ENCODE measurements around the gene TUBGCP3. TPM values are rescaled to one million over a fixed set of nuclear protein-coding genes. Genes with fewer than 3 reads are reported as not detected.

TUBGCP3 gene
- total RNA-seq, 1 donor from 2014 or later = 16.3 TPM

GRCh38 chr13:112450904-112451240 is 137.1 kb downstream of the TUBGCP3 start:
- TF ChIP-seq CTCF (IDR thresholded peaks at IDR 0.05) = no peak
- Mint-ChIP-seq H3K27me3 (ENCODE audit: low read depth) (peaks cover 9% of the 10 kb centered on the region), H3K27ac (ENCODE audit: unreplicated experiment) (no peak overlapping the region), H3K4me1 (ENCODE audit: low read depth) (no peaks in the 10 kb centered on the region), H3K4me3 (ENCODE audit: unreplicated experiment) (no peak overlapping the region), H3K36me3 (ENCODE audit: low read depth) (peaks cover 2% of the 10 kb centered on the region), H3K9me3 (ENCODE audit: low read depth) (no peaks in the 10 kb centered on the region)
- DNase-seq (ENCODE audit: low spot score) = no peak

GRCh38 chr13:112450118-112450903 is 137.6 kb downstream of the TUBGCP3 start:
- Mint-ChIP-seq H3K36me3 (ENCODE audit: low read depth) (peaks cover 2% of the 10 kb centered on the region), H3K9me3 (ENCODE audit: low read depth) (no peaks in the 10 kb centered on the region), H3K4me3 (ENCODE audit: unreplicated experiment) (no peak overlapping the region), H3K27me3 (ENCODE audit: low read depth) (peaks cover 9% of the 10 kb centered on the region), H3K4me1 (ENCODE audit: low read depth) (no peaks in the 10 kb centered on the region), H3K27ac (ENCODE audit: unreplicated experiment) (no peak overlapping the region)
- TF ChIP-seq CTCF (IDR thresholded peaks at IDR 0.05) = no peak
- no peak for DNase-seq (ENCODE audit: low spot score)

- Mint-ChIP-seq H3K4me1 (ENCODE audit: low read depth) (no peaks in the 10 kb centered on the region), H3K27ac (ENCODE audit: unreplicated experiment) (no peak overlapping the region), H3K27me3 (ENCODE audit: low read depth) (peaks cover 13% of the 10 kb centered on the region), H3K4me3 (ENCODE audit: unreplicated experiment) (no peak overlapping the region), H3K36me3 (ENCODE audit: low read depth) (peaks cover 2% of the 10 kb centered on the region), H3K9me3 (ENCODE audit: low read depth) (no peaks in the 10 kb centered on the region)
- DNase-seq (ENCODE audit: low spot score) = no peak
- no peak for TF ChIP-seq CTCF (IDR thresholded peaks at IDR 0.05)
Measured at GRCh38 chr13:112449545-112449930, 138.4 kb downstream of the TUBGCP3 start.

GRCh38 chr13:112448621-112449544 is 139.1 kb downstream of the TUBGCP3 start:
- no peak for DNase-seq (ENCODE audit: low spot score)
- Mint-ChIP-seq H3K27ac (ENCODE audit: unreplicated experiment) (no peak overlapping the region), H3K27me3 (ENCODE audit: low read depth) (peaks cover 16% of the 10 kb centered on the region), H3K4me1 (ENCODE audit: low read depth) (no peaks in the 10 kb centered on the region), H3K9me3 (ENCODE audit: low read depth) (no peaks in the 10 kb centered on the region), H3K4me3 (ENCODE audit: unreplicated experiment) (no peak overlapping the region), H3K36me3 (ENCODE audit: low read depth) (peaks cover 2% of the 10 kb centered on the region)
- TF ChIP-seq CTCF (IDR thresholded peaks at IDR 0.05) = no peak

- Mint-ChIP-seq H3K9me3 (ENCODE audit: low read depth) (no peaks in the 10 kb centered on the region), H3K27ac (ENCODE audit: unreplicated experiment) (no peak overlapping the region), H3K4me1 (ENCODE audit: low read depth) (no peaks in the 10 kb centered on the region), H3K27me3 (ENCODE audit: low read depth) (peaks cover 25% of the 10 kb centered on the region), H3K4me3 (ENCODE audit: unreplicated experiment) (no peak overlapping the region), H3K36me3 (ENCODE audit: low read depth) (peaks cover 2% of the 10 kb centered on the region)
- DNase-seq (ENCODE audit: low spot score) = no peak
- TF ChIP-seq CTCF (IDR thresholded peaks at IDR 0.05) = no peak
Measured at GRCh38 chr13:112447761-112448603, 140.0 kb downstream of the TUBGCP3 start.

Measured in chondrocyte (in vitro differentiated cells).